Stomach (tissue), 4 donors: ENCODE data around the gene GOSR1.

Experiments
- POLR2A ChIP-seq, 4 donors: fragments of 450-650 bp; IDR thresholded peaks; one replicate each; pipeline ENCODE4 v1.6.1; 2016; ENCODE audit warnings: antibody characterized with exemption in 4 of 4, control low read depth in 2 of 4, mild to moderate bottlenecking in 1 of 4, moderate library complexity in 1 of 4
- TF ChIP-seq, protein P1 (sequence below), 7 experiments: fragments of 450-650 bp in 4 of 7; fragments of 200-600 bp in 3 of 7; sonication (generic) in 3 of 7; IDR thresholded peaks; one replicate each; pipeline ENCODE4 v1.5.1; 2016 to 2019; ENCODE audit warnings: antibody characterized with exemption in 7 of 7, control low read depth in 2 of 7, mild to moderate bottlenecking in 1 of 7

GRCh38 chr17:30567231-30568116 lies 90.3 kb downstream of the GOSR1 start:
- TF ChIP-seq, protein P1, sequence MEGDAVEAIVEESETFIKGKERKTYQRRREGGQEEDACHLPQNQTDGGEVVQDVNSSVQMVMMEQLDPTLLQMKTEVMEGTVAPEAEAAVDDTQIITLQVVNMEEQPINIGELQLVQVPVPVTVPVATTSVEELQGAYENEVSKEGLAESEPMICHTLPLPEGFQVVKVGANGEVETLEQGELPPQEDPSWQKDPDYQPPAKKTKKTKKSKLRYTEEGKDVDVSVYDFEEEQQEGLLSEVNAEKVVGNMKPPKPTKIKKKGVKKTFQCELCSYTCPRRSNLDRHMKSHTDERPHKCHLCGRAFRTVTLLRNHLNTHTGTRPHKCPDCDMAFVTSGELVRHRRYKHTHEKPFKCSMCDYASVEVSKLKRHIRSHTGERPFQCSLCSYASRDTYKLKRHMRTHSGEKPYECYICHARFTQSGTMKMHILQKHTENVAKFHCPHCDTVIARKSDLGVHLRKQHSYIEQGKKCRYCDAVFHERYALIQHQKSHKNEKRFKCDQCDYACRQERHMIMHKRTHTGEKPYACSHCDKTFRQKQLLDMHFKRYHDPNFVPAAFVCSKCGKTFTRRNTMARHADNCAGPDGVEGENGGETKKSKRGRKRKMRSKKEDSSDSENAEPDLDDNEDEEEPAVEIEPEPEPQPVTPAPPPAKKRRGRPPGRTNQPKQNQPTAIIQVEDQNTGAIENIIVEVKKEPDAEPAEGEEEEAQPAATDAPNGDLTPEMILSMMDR (IDR thresholded peaks at IDR 0.05): no peak
- no peak for TF ChIP-seq POLR2A (IDR thresholded peaks at IDR 0.05)
